Measurements from ENCODE around the gene CEACAM1. TPM values are rescaled to one million over a fixed set of nuclear protein-coding genes. Genes with fewer than 3 reads are reported as not detected.

The CEACAM1 gene
- total RNA-seq, 1 experiment from 2014 or later = 2.0 TPM

DNA sequence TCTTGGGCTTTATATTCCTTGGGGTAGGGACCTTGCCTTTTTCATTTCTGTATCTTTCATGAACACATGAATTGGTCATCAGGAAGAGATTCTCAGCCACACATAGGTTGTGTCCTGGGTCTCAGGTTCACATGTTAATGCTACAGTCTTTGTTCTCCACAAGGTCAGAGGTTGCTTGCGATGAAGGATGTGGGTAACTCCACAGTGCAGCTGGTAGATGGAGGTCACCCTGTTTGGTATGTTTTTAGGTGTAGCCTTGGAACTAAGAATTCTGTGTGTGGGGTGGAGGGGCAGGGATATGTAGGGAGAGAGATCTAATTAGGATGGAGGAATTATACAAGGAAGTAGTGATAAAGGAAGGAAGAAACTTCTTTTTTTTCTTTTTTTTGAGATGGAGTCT is 23.2 kb downstream of the CEACAM1 start:
- no peak for ATAC-seq
- Mint-ChIP-seq H3K27ac (no peak overlapping the region), H3K27me3 (ENCODE audit: low read depth) (no peaks in the 10 kb centered on the region), H3K9me3 (no peaks in the 10 kb centered on the region), H3K4me1 (peaks cover 24% of the 10 kb centered on the region), H3K36me3 (no peaks in the 10 kb centered on the region), H3K4me3 (no peak overlapping the region)
- TF ChIP-seq, protein P1, sequence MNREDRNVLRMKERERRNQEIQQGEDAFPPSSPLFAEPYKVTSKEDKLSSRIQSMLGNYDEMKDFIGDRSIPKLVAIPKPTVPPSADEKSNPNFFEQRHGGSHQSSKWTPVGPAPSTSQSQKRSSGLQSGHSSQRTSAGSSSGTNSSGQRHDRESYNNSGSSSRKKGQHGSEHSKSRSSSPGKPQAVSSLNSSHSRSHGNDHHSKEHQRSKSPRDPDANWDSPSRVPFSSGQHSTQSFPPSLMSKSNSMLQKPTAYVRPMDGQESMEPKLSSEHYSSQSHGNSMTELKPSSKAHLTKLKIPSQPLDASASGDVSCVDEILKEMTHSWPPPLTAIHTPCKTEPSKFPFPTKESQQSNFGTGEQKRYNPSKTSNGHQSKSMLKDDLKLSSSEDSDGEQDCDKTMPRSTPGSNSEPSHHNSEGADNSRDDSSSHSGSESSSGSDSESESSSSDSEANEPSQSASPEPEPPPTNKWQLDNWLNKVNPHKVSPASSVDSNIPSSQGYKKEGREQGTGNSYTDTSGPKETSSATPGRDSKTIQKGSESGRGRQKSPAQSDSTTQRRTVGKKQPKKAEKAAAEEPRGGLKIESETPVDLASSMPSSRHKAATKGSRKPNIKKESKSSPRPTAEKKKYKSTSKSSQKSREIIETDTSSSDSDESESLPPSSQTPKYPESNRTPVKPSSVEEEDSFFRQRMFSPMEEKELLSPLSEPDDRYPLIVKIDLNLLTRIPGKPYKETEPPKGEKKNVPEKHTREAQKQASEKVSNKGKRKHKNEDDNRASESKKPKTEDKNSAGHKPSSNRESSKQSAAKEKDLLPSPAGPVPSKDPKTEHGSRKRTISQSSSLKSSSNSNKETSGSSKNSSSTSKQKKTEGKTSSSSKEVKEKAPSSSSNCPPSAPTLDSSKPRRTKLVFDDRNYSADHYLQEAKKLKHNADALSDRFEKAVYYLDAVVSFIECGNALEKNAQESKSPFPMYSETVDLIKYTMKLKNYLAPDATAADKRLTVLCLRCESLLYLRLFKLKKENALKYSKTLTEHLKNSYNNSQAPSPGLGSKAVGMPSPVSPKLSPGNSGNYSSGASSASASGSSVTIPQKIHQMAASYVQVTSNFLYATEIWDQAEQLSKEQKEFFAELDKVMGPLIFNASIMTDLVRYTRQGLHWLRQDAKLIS (CRISPR knock-in tag; IDR thresholded peaks at IDR 0.05; ENCODE audit: borderline replicate concordance) = no peak
- TF ChIP-seq, protein P2, sequence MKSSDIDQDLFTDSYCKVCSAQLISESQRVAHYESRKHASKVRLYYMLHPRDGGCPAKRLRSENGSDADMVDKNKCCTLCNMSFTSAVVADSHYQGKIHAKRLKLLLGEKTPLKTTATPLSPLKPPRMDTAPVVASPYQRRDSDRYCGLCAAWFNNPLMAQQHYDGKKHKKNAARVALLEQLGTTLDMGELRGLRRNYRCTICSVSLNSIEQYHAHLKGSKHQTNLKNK (CRISPR knock-in tag; IDR thresholded peaks at IDR 0.05) = no peak
- no peak for TF ChIP-seq ZNF232 (CRISPR knock-in tag; IDR thresholded peaks at IDR 0.05)
- TF ChIP-seq, protein P3, sequence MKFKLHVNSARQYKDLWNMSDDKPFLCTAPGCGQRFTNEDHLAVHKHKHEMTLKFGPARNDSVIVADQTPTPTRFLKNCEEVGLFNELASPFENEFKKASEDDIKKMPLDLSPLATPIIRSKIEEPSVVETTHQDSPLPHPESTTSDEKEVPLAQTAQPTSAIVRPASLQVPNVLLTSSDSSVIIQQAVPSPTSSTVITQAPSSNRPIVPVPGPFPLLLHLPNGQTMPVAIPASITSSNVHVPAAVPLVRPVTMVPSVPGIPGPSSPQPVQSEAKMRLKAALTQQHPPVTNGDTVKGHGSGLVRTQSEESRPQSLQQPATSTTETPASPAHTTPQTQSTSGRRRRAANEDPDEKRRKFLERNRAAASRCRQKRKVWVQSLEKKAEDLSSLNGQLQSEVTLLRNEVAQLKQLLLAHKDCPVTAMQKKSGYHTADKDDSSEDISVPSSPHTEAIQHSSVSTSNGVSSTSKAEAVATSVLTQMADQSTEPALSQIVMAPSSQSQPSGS (CRISPR knock-in tag; IDR thresholded peaks at IDR 0.05; ENCODE audit: borderline replicate concordance, low read depth) = no peak
- no peak for TF ChIP-seq FOXK1 (CRISPR knock-in tag; IDR thresholded peaks at IDR 0.05)
- no peak for TF ChIP-seq TEAD4 (CRISPR knock-in tag; IDR thresholded peaks at IDR 0.05)
- TF ChIP-seq, protein P4, sequence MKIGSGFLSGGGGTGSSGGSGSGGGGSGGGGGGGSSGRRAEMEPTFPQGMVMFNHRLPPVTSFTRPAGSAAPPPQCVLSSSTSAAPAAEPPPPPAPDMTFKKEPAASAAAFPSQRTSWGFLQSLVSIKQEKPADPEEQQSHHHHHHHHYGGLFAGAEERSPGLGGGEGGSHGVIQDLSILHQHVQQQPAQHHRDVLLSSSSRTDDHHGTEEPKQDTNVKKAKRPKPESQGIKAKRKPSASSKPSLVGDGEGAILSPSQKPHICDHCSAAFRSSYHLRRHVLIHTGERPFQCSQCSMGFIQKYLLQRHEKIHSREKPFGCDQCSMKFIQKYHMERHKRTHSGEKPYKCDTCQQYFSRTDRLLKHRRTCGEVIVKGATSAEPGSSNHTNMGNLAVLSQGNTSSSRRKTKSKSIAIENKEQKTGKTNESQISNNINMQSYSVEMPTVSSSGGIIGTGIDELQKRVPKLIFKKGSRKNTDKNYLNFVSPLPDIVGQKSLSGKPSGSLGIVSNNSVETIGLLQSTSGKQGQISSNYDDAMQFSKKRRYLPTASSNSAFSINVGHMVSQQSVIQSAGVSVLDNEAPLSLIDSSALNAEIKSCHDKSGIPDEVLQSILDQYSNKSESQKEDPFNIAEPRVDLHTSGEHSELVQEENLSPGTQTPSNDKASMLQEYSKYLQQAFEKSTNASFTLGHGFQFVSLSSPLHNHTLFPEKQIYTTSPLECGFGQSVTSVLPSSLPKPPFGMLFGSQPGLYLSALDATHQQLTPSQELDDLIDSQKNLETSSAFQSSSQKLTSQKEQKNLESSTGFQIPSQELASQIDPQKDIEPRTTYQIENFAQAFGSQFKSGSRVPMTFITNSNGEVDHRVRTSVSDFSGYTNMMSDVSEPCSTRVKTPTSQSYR (CRISPR knock-in tag; IDR thresholded peaks at IDR 0.05) = no peak
- TF ChIP-seq SOX15 (CRISPR knock-in tag; IDR thresholded peaks at IDR 0.05) = no peak
- TF ChIP-seq, protein P5, sequence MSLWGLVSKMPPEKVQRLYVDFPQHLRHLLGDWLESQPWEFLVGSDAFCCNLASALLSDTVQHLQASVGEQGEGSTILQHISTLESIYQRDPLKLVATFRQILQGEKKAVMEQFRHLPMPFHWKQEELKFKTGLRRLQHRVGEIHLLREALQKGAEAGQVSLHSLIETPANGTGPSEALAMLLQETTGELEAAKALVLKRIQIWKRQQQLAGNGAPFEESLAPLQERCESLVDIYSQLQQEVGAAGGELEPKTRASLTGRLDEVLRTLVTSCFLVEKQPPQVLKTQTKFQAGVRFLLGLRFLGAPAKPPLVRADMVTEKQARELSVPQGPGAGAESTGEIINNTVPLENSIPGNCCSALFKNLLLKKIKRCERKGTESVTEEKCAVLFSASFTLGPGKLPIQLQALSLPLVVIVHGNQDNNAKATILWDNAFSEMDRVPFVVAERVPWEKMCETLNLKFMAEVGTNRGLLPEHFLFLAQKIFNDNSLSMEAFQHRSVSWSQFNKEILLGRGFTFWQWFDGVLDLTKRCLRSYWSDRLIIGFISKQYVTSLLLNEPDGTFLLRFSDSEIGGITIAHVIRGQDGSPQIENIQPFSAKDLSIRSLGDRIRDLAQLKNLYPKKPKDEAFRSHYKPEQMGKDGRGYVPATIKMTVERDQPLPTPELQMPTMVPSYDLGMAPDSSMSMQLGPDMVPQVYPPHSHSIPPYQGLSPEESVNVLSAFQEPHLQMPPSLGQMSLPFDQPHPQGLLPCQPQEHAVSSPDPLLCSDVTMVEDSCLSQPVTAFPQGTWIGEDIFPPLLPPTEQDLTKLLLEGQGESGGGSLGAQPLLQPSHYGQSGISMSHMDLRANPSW (CRISPR knock-in tag; conservative IDR thresholded peaks at IDR 0.05; ENCODE audit: low read depth) = no peak
- TF ChIP-seq, protein P6, sequence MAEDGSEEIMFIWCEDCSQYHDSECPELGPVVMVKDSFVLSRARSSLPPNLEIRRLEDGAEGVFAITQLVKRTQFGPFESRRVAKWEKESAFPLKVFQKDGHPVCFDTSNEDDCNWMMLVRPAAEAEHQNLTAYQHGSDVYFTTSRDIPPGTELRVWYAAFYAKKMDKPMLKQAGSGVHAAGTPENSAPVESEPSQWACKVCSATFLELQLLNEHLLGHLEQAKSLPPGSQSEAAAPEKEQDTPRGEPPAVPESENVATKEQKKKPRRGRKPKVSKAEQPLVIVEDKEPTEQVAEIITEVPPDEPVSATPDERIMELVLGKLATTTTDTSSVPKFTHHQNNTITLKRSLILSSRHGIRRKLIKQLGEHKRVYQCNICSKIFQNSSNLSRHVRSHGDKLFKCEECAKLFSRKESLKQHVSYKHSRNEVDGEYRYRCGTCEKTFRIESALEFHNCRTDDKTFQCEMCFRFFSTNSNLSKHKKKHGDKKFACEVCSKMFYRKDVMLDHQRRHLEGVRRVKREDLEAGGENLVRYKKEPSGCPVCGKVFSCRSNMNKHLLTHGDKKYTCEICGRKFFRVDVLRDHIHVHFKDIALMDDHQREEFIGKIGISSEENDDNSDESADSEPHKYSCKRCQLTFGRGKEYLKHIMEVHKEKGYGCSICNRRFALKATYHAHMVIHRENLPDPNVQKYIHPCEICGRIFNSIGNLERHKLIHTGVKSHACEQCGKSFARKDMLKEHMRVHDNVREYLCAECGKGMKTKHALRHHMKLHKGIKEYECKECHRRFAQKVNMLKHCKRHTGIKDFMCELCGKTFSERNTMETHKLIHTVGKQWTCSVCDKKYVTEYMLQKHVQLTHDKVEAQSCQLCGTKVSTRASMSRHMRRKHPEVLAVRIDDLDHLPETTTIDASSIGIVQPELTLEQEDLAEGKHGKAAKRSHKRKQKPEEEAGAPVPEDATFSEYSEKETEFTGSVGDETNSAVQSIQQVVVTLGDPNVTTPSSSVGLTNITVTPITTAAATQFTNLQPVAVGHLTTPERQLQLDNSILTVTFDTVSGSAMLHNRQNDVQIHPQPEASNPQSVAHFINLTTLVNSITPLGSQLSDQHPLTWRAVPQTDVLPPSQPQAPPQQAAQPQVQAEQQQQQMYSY (CRISPR knock-in tag; IDR thresholded peaks at IDR 0.05) = no peak
- TF ChIP-seq, protein P7, sequence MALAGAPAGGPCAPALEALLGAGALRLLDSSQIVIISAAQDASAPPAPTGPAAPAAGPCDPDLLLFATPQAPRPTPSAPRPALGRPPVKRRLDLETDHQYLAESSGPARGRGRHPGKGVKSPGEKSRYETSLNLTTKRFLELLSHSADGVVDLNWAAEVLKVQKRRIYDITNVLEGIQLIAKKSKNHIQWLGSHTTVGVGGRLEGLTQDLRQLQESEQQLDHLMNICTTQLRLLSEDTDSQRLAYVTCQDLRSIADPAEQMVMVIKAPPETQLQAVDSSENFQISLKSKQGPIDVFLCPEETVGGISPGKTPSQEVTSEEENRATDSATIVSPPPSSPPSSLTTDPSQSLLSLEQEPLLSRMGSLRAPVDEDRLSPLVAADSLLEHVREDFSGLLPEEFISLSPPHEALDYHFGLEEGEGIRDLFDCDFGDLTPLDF (CRISPR knock-in tag; IDR thresholded peaks at IDR 0.05) = no peak
- TF ChIP-seq ZNF671 (CRISPR knock-in tag; IDR thresholded peaks at IDR 0.05) = no peak
- TF ChIP-seq, protein P8, sequence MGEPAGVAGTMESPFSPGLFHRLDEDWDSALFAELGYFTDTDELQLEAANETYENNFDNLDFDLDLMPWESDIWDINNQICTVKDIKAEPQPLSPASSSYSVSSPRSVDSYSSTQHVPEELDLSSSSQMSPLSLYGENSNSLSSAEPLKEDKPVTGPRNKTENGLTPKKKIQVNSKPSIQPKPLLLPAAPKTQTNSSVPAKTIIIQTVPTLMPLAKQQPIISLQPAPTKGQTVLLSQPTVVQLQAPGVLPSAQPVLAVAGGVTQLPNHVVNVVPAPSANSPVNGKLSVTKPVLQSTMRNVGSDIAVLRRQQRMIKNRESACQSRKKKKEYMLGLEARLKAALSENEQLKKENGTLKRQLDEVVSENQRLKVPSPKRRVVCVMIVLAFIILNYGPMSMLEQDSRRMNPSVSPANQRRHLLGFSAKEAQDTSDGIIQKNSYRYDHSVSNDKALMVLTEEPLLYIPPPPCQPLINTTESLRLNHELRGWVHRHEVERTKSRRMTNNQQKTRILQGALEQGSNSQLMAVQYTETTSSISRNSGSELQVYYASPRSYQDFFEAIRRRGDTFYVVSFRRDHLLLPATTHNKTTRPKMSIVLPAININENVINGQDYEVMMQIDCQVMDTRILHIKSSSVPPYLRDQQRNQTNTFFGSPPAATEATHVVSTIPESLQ (CRISPR knock-in tag; IDR thresholded peaks at IDR 0.05) = no peak
- CTCF ChIA-PET = interaction anchor here (1.3 kb wide), 1 partner anchor 24 kb away, joined by 7 read pairs; no protein-coding TSS in a partner anchor
- no peak for DNase-seq (ENCODE audit: low spot score)
- POLR2A ChIA-PET = no interaction called here

Measured in WTC11 (cell line).